HCT116 (cell line): ENCODE measurements around the gene GOLPH3L.

ENCODE experiments used
- CTCF ChIP-seq, 3 experiments: fragments of 200-600 bp in 1 of 3; sonication (generic) in 1 of 3; IDR thresholded peaks in 2 of 3; conservative IDR thresholded peaks in 1 of 3; 2 replicates each; pipeline ENCODE4 v1.5.1; 2012 to 2017; ENCODE audit warnings: low read depth in 2 of 3, low read length in 2 of 3, antibody characterized with exemption in 1 of 3, borderline replicate concordance in 1 of 3, control low read depth in 1 of 3, mild to moderate bottlenecking in 1 of 3, mixed read lengths in 1 of 3, mixed run types in 1 of 3, moderate library complexity in 1 of 3; ENCODE audit not compliant: insufficient read depth in 1 of 3
- EGR1 ChIP-seq: IDR thresholded peaks from 2 replicates; pipeline ENCODE4 v1.6.1; 2012; ENCODE audit warnings: low read depth
- EZH2 ChIP-seq: fragments of 200-600 bp; sonication (generic); IDR thresholded peaks from 2 replicates; pipeline ENCODE4 v1.6.1; 2017; ENCODE audit warnings: antibody characterized with exemption, mixed run types
- MAX ChIP-seq: IDR thresholded peaks from 2 replicates; pipeline ENCODE4 v1.6.1; 2012
- POLR2A ChIP-seq: IDR thresholded peaks from 2 replicates; pipeline ENCODE4 v1.7.0; 2011; ENCODE audit warnings: borderline replicate concordance; ENCODE audit not compliant: insufficient read depth, insufficient read length; ENCODE audit errors: extremely low read depth
- POLR2AphosphoS5 ChIP-seq: IDR thresholded peaks from 2 replicates; pipeline ENCODE4 v1.6.1; 2011; ENCODE audit warnings: mild to moderate bottlenecking, low read depth, low read length, moderate library complexity
- SIN3A ChIP-seq: IDR thresholded peaks from 2 replicates; pipeline ENCODE4 v1.6.1; 2012; ENCODE audit warnings: low read depth
- ZBTB33 ChIP-seq: IDR thresholded peaks from 2 replicates; pipeline ENCODE4 v1.6.1; 2011; ENCODE audit warnings: mild to moderate bottlenecking, low read length, moderate library complexity; ENCODE audit not compliant: insufficient replicate concordance; ENCODE audit errors: extremely low read depth

- TF ChIP-seq CTCF (IDR thresholded peaks at IDR 0.05 in 2 of 3, conservative IDR thresholded peaks at IDR 0.05 in 1 of 3; ENCODE audit: borderline replicate concordance in 1 of 3, insufficient read depth in 1 of 3, low read depth in 2 of 3, low read length in 2 of 3) (no peak), EZH2 (no peak), SIN3A (no peak), ZBTB33 (no peak), MAX (no peak), POLR2AphosphoS5 (no peak), POLR2A (no peak), EGR1 (no peak)
These were observed 792 bp downstream of the GOLPH3L start for GRCh38 chr1:150696162-150696561.
